HG03025 (cell line): ENCODE results near the gene ZNF892.
"Not testable (repeated sequence)": the region's sequence is repeated elsewhere in the genome, so short reads cannot be mapped to it uniquely, and the experiment has no call there.

Experiments
- ATAC-seq: cut with Tn5 transposase; IDR thresholded peaks from one replicate; pipeline ENCODE4 v1.9.1; 2021; ENCODE audit warnings: mild to moderate bottlenecking, moderate library complexity; ENCODE audit not compliant: unreplicated experiment, low FRiP score

The ZNF892 gene

DNA sequence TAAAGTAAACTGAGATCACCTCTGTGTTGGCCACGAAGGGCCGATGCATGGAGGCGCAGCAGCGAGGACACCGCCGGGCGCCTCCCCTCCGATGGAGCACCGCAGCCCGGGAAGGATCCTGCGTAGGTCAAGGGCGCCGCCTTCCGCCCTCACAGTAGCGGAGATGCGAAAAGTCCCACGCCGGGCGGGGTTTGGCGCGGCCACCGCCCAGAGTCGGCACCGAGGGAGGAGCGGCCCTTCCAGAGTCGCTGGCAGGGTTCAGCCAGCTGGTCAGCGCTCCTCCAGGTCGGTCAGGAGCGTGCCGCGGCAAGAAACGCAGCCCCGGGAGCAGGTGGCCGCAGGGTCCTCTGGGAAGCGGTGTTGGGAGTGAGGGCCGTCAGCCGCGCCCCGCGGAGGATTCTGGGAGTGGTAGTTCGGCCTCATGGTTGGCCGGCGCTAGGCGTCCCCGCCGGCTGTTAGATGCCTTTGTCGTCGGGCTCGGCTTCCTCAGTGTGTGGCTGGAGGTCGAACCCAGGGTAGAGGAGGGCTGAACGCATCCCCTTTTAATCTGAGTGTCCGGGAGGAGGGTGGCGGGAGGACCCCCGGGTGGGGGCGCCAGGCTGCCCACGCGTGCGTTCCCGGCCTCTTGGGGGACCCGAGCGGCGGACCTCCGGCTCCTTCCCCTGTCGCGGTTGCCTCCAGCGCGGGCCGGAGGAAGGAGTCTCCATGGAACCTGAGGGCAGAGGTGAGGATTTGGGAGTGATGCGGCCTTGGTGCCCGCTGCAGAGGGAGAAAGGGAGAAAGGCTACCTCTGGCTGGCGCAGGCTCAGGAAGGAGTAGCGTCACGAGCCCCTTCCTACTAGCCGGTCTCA, at the start of gene ZNF892:
Gene ZNF892 (plus strand): TSS at position 411 of the 851 bp plus-strand sequence. CDS start 295 bp downstream, at position 706.
- ATAC-seq: peak; percentile 97

DNA sequence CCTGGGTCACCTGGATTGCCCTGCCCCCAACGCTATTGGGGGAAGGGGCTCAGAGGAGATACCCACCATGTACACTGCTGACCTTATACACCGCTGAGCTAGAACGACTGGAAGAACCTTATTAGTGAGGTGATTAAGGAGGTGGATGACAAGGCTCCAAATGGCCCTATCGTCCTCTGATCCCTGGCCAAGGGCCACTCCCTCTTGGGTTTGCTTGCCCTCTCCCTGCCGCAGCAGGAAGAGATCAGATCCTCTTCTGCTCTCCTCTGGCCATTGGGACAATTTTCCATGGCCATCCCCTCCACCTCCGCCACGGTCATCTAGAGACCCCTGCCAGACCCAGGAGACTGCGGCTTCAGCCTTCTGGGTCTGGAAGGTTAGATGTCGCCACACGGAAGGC, 48.9 kb upstream of the ZNF892 start:
- ATAC-seq: no peak

DNA sequence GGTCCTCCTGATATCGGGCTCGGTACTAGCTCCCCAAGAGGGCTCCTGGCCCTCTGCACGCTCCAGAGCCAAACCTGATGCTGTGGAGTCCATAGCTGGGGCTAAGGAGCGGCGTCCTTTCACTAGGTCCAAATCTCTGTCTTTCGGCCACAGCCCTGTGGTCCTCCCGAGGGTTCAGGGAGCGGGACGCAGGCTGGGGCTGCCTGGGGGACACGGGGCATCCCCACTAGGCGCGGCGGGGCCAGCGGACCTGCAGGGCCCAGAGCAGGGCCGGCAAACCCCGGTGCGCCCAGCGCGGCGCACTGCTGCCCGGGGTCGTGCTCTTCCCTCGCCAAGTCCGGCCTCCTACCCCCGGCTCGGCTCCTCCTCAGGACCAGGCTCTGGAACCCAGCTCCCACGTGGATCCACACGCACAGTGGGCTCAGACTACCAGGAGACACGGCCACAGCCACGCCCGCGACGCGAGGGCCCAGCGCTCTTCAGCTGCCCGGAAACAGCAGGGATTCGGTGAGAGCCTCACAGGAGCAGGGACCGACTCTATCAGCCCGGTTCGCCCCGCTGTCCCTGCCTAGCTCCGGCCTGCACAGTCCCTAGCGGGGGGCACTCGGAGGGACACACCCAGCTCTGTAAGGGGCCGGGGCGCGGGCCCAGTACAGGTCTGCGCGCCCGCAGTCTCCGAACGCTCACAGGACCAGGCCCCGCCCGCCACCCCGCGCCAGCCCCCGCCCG, 48.3 kb upstream of the ZNF892 start:
- ATAC-seq: peak; percentile 75

DNA sequence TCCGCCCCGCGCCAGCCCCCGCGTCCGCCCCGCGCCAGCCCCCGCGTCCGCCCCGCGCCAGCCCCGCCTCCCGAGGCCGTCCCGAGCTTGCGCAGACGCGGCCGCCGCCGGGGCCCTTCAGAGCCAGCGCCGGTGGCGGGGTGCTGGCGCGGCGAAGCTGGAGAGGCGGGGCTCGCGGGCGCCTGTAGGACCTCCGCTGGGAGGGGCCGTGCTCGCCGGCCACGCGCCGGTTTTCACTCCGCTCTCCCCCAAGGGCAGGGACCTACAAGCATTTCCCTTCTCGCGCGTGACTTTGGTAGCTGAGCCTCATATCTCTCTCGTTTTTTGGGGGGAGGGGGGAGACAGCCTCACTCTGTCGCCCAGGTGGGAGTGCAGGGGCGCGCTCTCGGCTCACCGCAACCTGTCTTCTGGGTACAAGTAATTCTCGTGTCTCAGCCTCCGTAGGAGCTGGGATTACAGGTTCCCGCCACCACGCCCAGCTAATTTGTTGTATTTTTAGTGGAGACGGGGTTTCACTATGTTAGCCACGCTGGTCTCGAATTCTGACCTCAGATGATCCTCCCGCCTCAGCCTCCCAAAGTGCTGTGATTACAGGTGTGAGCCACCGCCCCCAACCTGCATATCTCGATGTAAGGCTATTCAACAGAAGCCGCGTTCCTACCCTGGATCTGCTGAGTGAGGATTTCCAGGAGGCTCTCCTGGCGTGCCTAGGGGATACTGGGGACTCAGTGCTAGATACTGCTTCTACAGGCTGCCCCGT, 47.5 kb upstream of the ZNF892 start, which contains the start of gene ZNF514:
Gene ZNF514 (minus strand): TSS at position 159 of the 760 bp plus-strand sequence. CDS start 6,595 bp downstream, outside the sequence.
- ATAC-seq: peak; percentile 84

DNA sequence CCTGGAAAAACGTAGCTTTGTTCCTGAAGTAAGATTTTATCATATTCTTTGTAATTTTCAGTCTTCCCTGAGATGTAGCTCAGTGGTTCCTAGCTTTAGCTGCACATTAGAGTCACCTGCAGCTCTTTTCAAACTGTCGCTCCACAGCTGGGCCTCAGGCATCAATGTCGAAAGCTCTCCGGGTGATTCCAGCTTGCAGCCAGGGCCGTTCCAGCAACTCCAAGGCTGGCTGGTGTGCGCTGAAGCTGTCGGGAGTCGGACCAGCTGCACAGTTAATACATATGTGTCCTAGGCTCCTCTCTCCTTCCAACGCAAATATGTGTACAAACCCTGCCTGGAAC, 42.3 kb upstream of the ZNF892 start:
- ATAC-seq: peak; percentile 17

DNA sequence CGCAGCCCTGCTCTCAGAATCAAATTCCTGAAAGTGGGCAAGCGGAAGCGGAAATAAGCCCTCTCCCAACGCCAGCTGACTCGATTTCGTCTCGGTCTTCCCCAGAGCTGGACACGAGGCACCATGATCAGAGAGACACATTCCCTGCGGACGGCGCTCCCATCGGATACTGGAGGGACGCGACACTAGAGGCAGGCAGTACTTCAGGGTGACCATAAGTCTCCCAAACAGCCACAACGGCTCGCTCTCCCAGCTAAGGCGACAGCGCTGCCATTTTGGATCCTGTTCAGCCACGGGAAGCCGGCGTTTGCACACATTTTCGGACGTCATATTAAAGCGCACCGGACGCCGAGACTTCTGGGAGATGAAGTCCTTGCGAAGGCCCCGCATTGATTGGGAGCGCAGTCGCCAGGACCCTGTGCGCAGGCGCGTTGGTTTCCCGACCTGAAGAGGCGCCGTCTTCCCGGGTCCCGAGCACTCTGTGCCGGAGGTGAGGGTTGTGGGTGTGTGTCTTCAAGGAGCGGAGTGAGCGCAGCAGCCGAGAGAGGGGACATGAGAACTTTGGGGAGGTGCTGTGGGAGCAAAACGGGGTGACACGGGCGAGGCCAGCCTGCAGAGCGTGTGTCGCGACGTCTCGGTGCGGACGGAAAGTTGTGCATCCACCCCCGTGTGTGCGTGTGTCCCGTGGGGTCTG, 41.8 kb upstream of the ZNF892 start, which contains the start of gene ZNF2:
Gene ZNF2 (plus strand): TSS at position 439 of the 694 bp plus-strand sequence. CDS start 10,418 bp downstream, outside the sequence.
- peak; percentile 96 for ATAC-seq

DNA sequence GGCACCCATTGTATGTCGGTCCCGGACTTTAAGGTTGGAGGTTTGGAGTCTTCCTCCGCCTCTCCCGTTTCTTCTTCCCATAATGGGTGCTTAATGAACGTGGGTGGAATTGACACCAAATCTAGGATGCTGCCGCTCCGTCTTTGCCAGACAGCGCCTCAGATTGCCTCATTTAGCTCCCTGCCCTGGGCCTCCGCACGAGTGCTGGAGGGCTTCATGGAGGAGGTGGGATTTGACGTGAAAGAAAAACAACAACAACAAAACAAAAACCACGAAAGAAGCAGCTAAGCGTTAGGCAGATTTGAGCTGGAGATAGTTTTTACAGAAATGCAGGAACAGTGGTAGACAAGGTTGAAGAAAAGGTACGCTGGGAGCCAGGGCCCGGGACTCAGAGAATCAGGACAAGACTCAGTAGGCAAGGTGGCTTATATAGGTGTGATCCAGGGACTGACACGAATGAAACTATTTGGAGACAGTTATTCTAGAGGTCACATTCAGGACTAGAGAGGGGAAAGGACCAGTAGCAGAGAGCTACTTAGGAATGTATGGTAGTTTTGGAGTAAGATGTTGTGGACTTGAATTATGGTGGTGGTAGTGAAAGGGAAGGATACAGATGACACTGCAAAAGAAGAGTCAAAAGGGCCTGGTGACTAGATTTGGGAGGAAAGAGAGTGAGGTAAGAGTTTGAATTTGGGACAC, 41.1 kb upstream of the ZNF892 start:
- ATAC-seq: peak; percentile 10

DNA sequence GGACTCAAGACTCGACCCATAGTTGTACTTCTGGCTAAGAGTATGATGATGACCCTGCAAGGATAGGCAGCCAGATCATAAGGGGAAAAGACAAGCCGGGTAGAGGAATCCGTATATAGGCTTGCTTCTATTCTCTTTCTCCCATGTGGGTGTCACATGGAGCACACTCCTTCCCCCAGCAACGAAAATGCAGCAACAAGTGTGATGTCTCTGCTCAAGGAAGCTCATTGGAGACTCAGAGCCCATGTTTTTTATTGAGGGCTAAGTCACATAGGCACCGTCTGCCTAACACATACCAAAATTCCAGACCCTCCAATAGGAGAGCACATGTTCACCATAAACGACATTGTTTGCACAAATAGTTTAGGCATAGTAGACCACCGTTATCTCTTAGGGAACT, 35.4 kb upstream of the ZNF892 start:
- no peak for ATAC-seq

DNA sequence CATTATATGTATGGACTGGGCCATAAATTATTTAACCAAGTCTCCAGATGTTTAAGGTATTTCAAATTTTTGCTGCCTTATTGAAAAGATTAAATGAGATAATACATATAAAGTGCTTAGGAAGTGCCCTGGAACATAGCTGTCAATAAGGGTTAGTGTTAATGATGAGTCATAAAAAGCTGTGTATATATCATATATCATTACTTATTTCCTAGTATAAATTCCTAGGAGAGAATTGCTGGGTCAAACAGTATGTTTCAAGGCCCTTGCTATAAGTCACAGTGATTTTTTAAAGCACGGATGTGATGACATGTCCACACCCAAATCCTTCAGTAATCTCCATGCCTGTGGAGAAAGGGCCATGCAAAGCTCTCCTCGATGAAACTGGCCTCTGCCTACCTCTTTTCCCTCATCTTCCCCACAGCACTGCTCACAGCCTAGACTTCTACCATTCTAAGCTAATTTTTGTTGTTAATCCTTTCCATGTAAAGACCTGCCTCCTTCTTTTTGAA, 33.2 kb upstream of the ZNF892 start:
- no peak for ATAC-seq

DNA sequence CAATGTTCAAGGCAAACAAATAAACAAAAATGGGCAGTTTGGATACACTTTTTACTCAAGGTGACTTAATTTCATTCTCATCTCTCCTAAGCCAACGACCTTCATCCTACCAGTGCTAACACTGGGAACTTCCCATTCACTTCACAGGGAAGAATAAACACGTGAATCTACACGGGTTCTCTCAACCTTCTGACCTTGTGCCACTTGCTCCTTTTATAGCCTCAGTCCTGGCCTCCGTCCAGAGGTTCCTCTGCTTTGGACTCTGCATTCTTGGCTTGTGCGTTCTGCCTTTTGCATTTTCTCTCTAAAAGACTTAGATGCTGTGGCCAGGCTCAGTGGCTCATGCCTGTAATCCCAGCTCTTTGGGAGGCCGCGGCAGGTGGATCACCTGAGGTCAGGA, 27.9 kb upstream of the ZNF892 start:
- no peak for ATAC-seq

DNA sequence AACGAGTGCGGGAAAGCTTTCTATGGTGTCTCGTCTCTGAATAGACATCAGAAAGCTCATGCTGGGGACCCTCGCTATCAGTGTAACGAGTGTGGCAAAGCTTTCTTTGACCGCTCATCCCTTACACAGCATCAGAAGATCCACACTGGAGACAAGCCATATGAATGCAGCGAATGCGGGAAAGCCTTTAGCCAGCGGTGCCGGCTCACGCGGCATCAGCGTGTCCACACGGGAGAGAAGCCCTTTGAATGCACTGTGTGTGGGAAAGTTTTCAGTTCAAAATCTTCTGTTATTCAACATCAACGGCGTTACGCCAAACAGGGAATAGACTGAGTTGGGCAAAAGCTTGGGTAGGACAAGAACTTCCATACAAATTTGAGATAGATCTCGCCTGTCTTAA, 25.5 kb upstream of the ZNF892 start:
- ATAC-seq: no peak

DNA sequence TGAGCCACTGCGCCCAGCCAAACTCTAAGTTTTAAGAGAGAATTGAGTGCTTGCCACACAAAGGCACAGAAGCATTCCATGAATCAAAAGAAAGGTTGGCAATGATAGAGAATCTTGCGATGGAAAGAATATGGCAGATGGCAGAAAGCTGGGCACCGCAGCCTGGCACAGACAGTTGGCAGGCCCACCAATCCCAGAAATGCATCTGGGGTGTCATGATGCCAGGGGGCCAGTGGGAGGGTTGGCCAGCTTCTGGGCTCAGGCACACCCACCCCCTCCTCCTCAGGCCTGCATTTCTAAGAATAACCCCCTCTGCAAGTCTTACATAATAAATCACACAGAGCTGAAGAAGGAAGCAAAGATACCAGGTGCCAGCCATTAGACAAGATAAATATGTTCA, 22.1 kb upstream of the ZNF892 start:
- no peak for ATAC-seq

DNA sequence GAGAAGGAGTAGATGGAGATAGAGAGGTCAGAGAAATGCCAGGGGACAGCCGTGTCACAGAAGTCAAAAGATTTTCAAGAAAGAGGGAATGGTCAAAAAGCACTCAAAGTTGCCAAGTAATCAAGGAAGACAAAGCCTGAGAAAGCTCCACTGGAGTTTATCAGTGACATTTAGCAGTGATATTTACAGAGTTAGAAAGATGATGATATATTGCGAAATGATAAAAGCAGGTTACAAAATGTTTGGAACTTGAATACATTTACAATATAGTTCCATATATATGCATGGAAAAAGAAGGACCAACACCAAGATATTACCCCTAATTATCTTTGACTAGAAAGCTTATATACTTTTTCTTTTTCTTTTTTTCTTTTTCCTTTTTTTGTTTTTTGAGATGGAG, 21.3 kb upstream of the ZNF892 start:
- no peak for ATAC-seq

DNA sequence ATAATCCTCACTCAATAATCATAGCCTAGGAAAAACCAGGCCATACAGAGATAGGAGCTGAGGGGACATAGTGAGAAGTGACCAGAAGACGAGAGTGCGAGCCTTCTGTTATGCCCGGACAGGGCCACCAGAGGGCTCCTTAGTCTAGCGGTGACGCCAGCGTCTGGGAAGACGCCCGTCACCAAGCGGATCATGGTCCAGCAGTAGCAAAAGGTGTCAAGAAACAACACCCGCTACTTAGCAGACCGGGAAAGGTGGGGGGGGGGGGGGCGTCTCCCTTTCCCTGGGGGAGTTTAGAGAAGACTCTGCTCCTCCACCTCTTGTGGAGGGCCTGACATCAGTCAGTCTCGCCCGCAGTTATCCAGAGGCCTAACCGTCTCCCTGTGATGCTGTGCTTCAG, 14.4 kb upstream of the ZNF892 start:
- not testable (repeated sequence) for ATAC-seq

DNA sequence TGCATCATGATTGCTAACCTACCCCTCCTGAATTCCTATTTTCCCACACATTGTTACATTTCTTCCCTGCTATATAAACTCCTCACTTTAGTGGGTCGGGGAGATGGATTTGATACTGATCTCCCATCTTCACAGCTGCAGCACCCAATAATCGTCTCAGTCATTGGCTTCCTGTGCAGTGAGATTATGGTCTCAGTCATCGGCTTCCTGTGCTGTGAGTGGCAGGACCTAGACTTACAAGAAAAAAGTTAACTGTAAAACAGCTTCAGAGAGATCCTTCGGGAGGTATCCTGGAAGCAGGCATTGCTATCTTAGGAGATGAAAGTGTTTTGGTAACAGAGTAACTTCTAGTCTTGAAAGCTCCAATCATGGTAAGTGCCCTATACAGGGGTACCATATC, 3.4 kb upstream of the ZNF892 start:
- no peak for ATAC-seq

DNA sequence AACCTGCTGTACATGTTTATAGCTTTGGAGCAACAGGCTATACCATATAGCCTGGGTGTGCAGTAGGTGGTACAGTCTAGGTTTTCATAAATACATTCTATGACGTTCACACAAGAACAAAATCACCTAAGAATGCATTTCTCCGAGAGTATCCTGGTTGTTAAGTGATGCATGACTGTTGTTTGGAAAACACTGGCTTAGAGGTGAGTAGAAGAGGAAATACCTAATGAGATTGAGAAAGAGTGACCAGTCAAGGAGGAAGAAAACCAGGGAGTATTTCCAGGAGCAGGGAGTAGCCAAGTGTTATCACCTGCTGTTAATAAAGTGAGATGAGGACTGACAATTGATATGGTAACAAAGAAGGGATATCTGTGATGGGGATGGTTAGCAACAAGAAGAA, 2.9 kb upstream of the ZNF892 start:
- no peak for ATAC-seq

DNA sequence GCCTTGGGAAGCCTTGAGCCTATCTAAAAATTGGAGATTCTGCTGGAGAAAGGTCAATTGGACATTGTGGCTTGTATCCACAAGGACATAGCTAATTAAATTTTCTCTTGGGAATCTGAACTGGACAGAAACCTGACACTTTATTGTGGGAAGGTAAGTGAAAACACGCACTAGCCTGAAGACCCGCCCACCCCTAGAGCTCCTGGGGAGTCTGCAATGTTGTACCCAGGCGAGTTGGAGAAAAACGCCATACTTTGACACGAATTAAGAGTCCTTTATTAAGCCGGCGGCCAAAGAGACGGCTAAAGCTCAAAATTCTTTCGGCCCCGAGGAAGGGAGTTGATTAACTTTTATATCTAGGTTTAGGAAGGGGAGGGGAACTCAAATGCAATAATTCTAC, 1.2 kb upstream of the ZNF892 start:
- no peak for ATAC-seq

DNA sequence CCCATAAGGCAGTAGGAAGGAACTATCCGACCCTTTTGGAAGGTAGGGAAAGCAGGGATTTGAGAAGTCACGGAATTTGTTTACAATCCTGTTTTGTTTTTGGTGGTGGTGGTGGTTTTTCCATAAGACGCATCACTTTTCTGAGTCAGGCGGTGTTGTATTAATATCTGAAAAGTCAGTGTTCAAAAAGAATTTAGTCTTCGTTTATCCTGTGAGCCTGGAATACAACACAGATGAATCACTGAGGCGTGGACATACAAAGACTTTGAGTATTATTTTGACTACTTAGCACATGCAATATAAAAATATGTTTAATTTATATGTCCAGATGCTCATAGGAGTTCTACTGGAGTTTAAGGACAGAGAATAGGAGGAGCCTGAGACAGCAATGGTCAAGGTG, 785 bp downstream of the ZNF892 start:
- no peak for ATAC-seq

DNA sequence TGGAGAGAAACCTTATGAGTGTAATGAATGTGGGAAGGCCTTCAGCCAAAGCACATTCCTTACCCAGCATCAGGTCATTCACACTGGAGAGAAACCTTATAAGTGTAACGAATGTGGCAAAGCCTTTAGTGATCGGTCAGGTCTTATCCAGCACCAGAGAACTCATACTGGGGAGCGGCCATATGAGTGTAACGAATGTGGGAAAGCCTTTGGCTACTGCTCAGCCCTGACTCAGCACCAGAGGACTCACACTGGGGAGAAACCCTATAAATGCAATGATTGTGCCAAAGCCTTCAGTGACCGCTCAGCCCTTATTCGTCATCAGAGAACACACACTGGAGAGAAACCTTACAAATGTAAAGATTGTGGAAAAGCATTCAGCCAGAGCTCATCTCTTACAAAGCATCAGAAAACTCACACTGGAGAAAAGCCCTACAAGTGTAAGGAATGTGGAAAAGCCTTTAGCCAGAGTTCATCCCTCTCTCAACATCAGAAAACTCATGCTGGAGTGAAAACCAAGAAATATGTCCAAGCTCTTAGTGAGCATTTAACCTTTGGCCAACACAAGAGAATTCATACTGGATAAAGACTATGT, 7.8 kb downstream of the ZNF892 start:
- no peak for ATAC-seq
